Smooth muscle cell (in vitro differentiated cells): ENCODE data around the gene AGR2. TPM values are rescaled to one million over a fixed set of nuclear protein-coding genes. Genes with fewer than 3 reads are reported as not detected.

Source experiments
- DNase-seq: peaks from one replicate; lab custom pipeline; 2025; ENCODE audit not compliant: unreplicated experiment; lab: John Stamatoyannopoulos, UW
- H2AFZ ChIP-seq: fragments of 200-600 bp; sonication (generic); 2 replicates; pipeline ENCODE4 v1.6.0; 2016; ENCODE audit warnings: antibody characterized with exemption, low read depth, mild to moderate bottlenecking
- H3F3A ChIP-seq: fragments of 200-600 bp; sonication (generic); 2 replicates; pipeline ENCODE4 v1.6.0; 2017; ENCODE audit warnings: antibody characterized with exemption, low read depth
- H3K27ac ChIP-seq: fragments of 200-600 bp; sonication (generic); 2 replicates; pipeline ENCODE4 v1.5.1; 2016; ENCODE audit warnings: low read depth, mild to moderate bottlenecking
- H3K27me3 ChIP-seq: fragments of 200-600 bp; sonication (generic); 2 replicates; pipeline ENCODE4 v1.6.1; 2016; ENCODE audit warnings: low read depth, mild to moderate bottlenecking
- H3K36me3 ChIP-seq: fragments of 200-600 bp; sonication (generic); 2 replicates; pipeline ENCODE4 v1.5.1; 2016; ENCODE audit warnings: low read depth
- H3K4me1 ChIP-seq: fragments of 200-600 bp; sonication (generic); 2 replicates; pipeline ENCODE4 v1.5.1; 2016; ENCODE audit warnings: low read depth
- H3K4me2 ChIP-seq: fragments of 200-600 bp; sonication (generic); 2 replicates; pipeline ENCODE4 v1.6.0; 2016; ENCODE audit warnings: mild to moderate bottlenecking
- H3K4me3 ChIP-seq: fragments of 200-600 bp; sonication (generic); 2 replicates; pipeline ENCODE4 v1.5.1; 2016; ENCODE audit warnings: mild to moderate bottlenecking
- H3K79me2 ChIP-seq: fragments of 200-600 bp; sonication (generic); 2 replicates; pipeline ENCODE4 v1.6.0; 2016; ENCODE audit warnings: low read depth, mild to moderate bottlenecking
- H3K9ac ChIP-seq: fragments of 200-600 bp; sonication (generic); 2 replicates; pipeline ENCODE4 v1.6.0; 2016; ENCODE audit warnings: low read depth
- H3K9me3 ChIP-seq: fragments of 200-600 bp; sonication (generic); replicated peaks from 2 replicates; pipeline ENCODE4 v1.5.1; 2016; ENCODE audit warnings: low read depth
- H4K20me1 ChIP-seq: fragments of 200-600 bp; sonication (generic); 2 replicates; pipeline ENCODE4 v1.6.0; 2016; ENCODE audit warnings: low read depth
- CTCF ChIP-seq: fragments of 200-600 bp; sonication (generic); IDR thresholded peaks from 2 replicates; pipeline ENCODE4 v1.5.1; 2017; ENCODE audit warnings: borderline replicate concordance, mild to moderate bottlenecking, antibody characterized with exemption; ENCODE audit not compliant: insufficient read depth, poor library complexity, severe bottlenecking
- WGBS: methylation state at CpG from one replicate; pipeline ENCODE4 v1.1.7; 2016; ENCODE audit warnings: low lambda C conversion rate; 5-methylcytosine and 5-hydroxymethylcytosine counted together
- polyA plus RNA-seq: library from polyadenylated mRNA; unstranded; fragments of >200 nt; fragmentation: Nextera tagmentation; extraction: Ambion mirVana; gene quantifications from 2 replicates; pipeline ENCODE4 v1.2.1, GENCODE V29; 2016
- total RNA-seq: library from RNA; depleted of rRNA; stranded (reverse); fragments of >200 nt; gene quantifications from 2 replicates; pipeline ENCODE4 v1.2.3, GENCODE V29; 2014

Gene AGR2
- total and polyA plus RNA-seq, 2 experiments from 2014 or later, result 1.2 to 10.6 TPM

- Histone ChIP-seq H3K4me3 (no peak overlapping the region), H4K20me1 (no peaks in the 10 kb centered on the region), H3K4me1 (peaks cover 11% of the 10 kb centered on the region), H3F3A (no peaks in the 10 kb centered on the region), H3K27ac (no peak overlapping the region), H3K36me3 (no peaks in the 10 kb centered on the region), H2AFZ (peak overlapping the region; percentile 57), H3K27me3 (no peaks in the 10 kb centered on the region), H3K9ac (no peak overlapping the region), H3K79me2 (no peaks in the 10 kb centered on the region), H3K4me2 (no peak overlapping the region), H3K9me3 (no peaks in the 10 kb centered on the region)
- 74% methylated on average over 1 of the region's 1 CpG for WGBS
- no peak for TF ChIP-seq CTCF
- DNase-seq, result no peak
Measured at GRCh38 chr7:16838891-16839290, 34.1 kb upstream of the AGR2 start.

GRCh38 chr7:16838386-16838785, 33.6 kb upstream of the AGR2 start:
- Histone ChIP-seq H2AFZ (peak overlapping the region; percentile 57), H3K27me3 (no peaks in the 10 kb centered on the region), H3K4me1 (peaks cover 11% of the 10 kb centered on the region), H4K20me1 (no peaks in the 10 kb centered on the region), H3K9me3 (no peaks in the 10 kb centered on the region), H3K4me3 (no peak overlapping the region), H3K9ac (no peak overlapping the region), H3K36me3 (no peaks in the 10 kb centered on the region), H3K79me2 (no peaks in the 10 kb centered on the region), H3K4me2 (no peak overlapping the region), H3F3A (no peaks in the 10 kb centered on the region), H3K27ac (peak overlapping the region; percentile 62)
- 63% methylated on average over 3 of the region's 3 CpGs for WGBS
- no peak for TF ChIP-seq CTCF
- DNase-seq, result no peak

GRCh38 chr7:16836481-16836880, 31.7 kb upstream of the AGR2 start:
- Histone ChIP-seq H3K36me3 (no peaks in the 10 kb centered on the region), H3K4me2 (peak overlapping the region; percentile 3)
- DNase-seq, result no peak

More at GRCh38 chr7:16836481-16836880, 31.7 kb upstream of the AGR2 start:
- H3K79me2 ChIP-seq, result no peaks in the 10 kb centered on the region
- 11% methylated on average over 5 of the region's 5 CpGs for WGBS
- peaks cover 7% of the 10 kb centered on the region for H3K4me1 ChIP-seq
- no peaks in the 10 kb centered on the region for H3K9me3 ChIP-seq
- H2AFZ ChIP-seq, result peak overlapping the region; percentile 1
- no peak overlapping the region for H3K4me3 ChIP-seq
- H3K27ac ChIP-seq, result peak overlapping the region; percentile 62
- no peaks in the 10 kb centered on the region for H4K20me1 ChIP-seq
- no peaks in the 10 kb centered on the region for H3F3A ChIP-seq
- H3K27me3 ChIP-seq, result no peaks in the 10 kb centered on the region
- no peak overlapping the region for H3K9ac ChIP-seq
- no peak for TF ChIP-seq CTCF
